ENCODE data around the gene TFAP2C. TPM values are rescaled to one million over a fixed set of nuclear protein-coding genes. Genes with fewer than 3 reads are reported as not detected.

The TFAP2C gene
- total RNA-seq, 1 experiment from 2014 or later, result 6.9 TPM

DNA sequence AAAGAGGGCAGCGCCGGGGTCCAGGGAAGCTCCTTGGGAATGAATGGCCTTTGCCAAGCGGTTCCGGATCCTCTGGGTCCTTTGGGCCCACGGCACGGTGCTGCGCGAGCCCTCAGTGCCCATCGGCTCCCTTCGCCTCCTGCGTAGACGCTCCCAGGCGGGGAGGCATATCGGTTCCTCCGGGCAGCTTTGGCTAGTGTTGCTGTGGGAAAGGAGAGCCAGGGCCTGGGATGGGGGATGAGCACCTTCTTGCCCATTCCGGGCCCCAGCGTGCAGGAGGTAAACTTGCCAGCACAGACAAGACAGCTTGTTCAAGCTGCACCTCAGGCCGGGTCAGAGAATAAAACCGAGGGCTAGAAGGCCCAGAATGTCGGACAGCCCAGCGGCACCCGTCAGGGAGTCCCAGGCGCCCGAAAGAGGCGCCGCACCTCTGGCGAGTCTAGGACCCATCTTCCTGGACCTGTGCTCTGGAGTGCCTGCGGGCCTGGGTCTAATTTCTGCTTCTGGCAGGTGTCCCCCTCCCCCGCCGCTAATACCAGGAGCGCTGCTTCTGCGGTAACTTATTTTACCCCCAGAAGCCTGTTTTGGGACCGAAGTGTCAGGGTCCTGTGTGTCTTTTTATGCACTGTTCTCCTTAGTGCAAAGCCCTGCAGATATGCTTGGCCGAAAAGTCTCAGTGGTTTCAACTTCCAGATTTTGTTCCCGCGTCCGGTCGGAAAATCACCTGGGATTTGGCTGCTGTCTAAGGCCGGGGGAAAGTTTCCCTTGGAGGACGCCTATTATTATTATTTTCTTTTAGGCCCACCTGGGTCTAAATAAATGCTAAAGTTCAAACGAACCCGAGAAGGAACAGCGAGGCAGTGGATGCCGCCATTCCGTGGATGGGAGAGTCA lies 1.7 kb upstream of the TFAP2C start:
- Histone ChIP-seq H3K27me3 (ENCODE audit: insufficient read depth, low read length) (no peaks in the 10 kb centered on the region), H3K4me3 (replicated peaks in 1 of 2; ENCODE audit: low read depth in 1 of 2, low read length in 2 of 2) (no peak overlapping the region), H2AFZ (ENCODE audit: low read depth, low read length, poor library complexity, severe bottlenecking) (no peak overlapping the region), H3K9me2 (ENCODE audit: insufficient read depth) (no peaks in the 10 kb centered on the region), H3K36me3 (ENCODE audit: control insufficient read depth in 1 of 2, insufficient read depth in 2 of 2, low read length in 2 of 2) (0 out of 4 replicates have a peak, but pooled peaks cover 0 to 3% of the 10 kb centered on the region in 2 experiments), H3K79me2 (ENCODE audit: insufficient read depth, low read length) (no peaks in the 10 kb centered on the region), H3K9ac (ENCODE audit: low read length) (no peak overlapping the region), H3K9me3 (ENCODE audit: control insufficient read depth in 1 of 2, insufficient read depth in 1 of 2, low read depth in 1 of 2, low read length in 2 of 2) (no peaks in the 10 kb centered on the region), H3K4me1 (ENCODE audit: control insufficient read depth in 1 of 2, insufficient read depth in 2 of 2, low read length in 2 of 2) (peaks cover 4 to 17% of the 10 kb centered on the region in 2 experiments), H4K20me1 (ENCODE audit: insufficient read depth) (no peaks in the 10 kb centered on the region), H3K27ac (ENCODE audit: low read depth, low read length) (no peak overlapping the region), H3K4me2 (ENCODE audit: low read length) (no peak overlapping the region)
- POLR2A ChIA-PET, result no interaction called here
- intact Hi-C loops (cut with micrococcal nuclease), result loop anchor here (5.0 kb wide), 1 partner anchor 160 kb away; no protein-coding TSS in a partner anchor
- CTCF ChIA-PET, result interaction anchor here (1.8 kb wide), 1 partner anchor 318 kb away, joined by 4 read pairs; no protein-coding TSS in a partner anchor
- DNase-seq (ENCODE audit: low read depth, low spot score), result no peak
- no TSS peak for BruUV-seq (replicated peaks)
- RAD21 ChIA-PET (ENCODE audit: low non-redundant PET in 1 of 2, low total read pairs in 2 of 2, uncharacterized antibody in 2 of 2, unreplicated experiment in 2 of 2), result no interaction called here
- no peak for ATAC-seq
- TF ChIP-seq ZFX (IDR thresholded peaks at IDR 0.05) (no peak), ELF1 (IDR thresholded peaks at IDR 0.05; ENCODE audit: borderline replicate concordance, low read depth) (no peak), FOSL1 (IDR thresholded peaks at IDR 0.05; ENCODE audit: low read depth) (no peak), SRF (IDR thresholded peaks at IDR 0.05; ENCODE audit: low read depth) (no peak), EGR1 (IDR thresholded peaks at IDR 0.05; ENCODE audit: low read depth) (no peak), CTCF (IDR thresholded peaks at IDR 0.05 in 2 of 3, conservative IDR thresholded peaks at IDR 0.05 in 1 of 3; ENCODE audit: borderline replicate concordance in 1 of 3, insufficient read depth in 1 of 3, low read depth in 2 of 3, low read length in 2 of 3) (no peak), JUND (IDR thresholded peaks at IDR 0.05) (no peak), CBX3 (IDR thresholded peaks at IDR 0.05; ENCODE audit: low read depth) (no peak), POLR2AphosphoS5 (IDR thresholded peaks at IDR 0.05; ENCODE audit: low read depth, low read length) (no peak), POLR2A (IDR thresholded peaks at IDR 0.05; ENCODE audit: borderline replicate concordance, extremely low read depth, insufficient read depth, insufficient read length) (no peak), ZNF274 (IDR thresholded peaks at IDR 0.05; ENCODE audit: low read depth, low read length) (no peak), SP1 (IDR thresholded peaks at IDR 0.05; ENCODE audit: low read depth) (no peak), RAD21 (IDR thresholded peaks at IDR 0.05; ENCODE audit: low read depth) (no peak), MAX (IDR thresholded peaks at IDR 0.05) (no peak), YY1 (IDR thresholded peaks at IDR 0.05; ENCODE audit: extremely low read depth, insufficient replicate concordance, low read depth, low read length) (no peak), SIN3A (IDR thresholded peaks at IDR 0.05; ENCODE audit: low read depth) (no peak), EZH2phosphoT487 (IDR thresholded peaks at IDR 0.05; ENCODE audit: borderline replicate concordance) (no peak)
- TF ChIP-seq, protein P1, sequence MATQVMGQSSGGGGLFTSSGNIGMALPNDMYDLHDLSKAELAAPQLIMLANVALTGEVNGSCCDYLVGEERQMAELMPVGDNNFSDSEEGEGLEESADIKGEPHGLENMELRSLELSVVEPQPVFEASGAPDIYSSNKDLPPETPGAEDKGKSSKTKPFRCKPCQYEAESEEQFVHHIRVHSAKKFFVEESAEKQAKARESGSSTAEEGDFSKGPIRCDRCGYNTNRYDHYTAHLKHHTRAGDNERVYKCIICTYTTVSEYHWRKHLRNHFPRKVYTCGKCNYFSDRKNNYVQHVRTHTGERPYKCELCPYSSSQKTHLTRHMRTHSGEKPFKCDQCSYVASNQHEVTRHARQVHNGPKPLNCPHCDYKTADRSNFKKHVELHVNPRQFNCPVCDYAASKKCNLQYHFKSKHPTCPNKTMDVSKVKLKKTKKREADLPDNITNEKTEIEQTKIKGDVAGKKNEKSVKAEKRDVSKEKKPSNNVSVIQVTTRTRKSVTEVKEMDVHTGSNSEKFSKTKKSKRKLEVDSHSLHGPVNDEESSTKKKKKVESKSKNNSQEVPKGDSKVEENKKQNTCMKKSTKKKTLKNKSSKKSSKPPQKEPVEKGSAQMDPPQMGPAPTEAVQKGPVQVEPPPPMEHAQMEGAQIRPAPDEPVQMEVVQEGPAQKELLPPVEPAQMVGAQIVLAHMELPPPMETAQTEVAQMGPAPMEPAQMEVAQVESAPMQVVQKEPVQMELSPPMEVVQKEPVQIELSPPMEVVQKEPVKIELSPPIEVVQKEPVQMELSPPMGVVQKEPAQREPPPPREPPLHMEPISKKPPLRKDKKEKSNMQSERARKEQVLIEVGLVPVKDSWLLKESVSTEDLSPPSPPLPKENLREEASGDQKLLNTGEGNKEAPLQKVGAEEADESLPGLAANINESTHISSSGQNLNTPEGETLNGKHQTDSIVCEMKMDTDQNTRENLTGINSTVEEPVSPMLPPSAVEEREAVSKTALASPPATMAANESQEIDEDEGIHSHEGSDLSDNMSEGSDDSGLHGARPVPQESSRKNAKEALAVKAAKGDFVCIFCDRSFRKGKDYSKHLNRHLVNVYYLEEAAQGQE (IDR thresholded peaks at IDR 0.05; ENCODE audit: low read depth), result no peak
- TF ChIP-seq, protein P2, sequence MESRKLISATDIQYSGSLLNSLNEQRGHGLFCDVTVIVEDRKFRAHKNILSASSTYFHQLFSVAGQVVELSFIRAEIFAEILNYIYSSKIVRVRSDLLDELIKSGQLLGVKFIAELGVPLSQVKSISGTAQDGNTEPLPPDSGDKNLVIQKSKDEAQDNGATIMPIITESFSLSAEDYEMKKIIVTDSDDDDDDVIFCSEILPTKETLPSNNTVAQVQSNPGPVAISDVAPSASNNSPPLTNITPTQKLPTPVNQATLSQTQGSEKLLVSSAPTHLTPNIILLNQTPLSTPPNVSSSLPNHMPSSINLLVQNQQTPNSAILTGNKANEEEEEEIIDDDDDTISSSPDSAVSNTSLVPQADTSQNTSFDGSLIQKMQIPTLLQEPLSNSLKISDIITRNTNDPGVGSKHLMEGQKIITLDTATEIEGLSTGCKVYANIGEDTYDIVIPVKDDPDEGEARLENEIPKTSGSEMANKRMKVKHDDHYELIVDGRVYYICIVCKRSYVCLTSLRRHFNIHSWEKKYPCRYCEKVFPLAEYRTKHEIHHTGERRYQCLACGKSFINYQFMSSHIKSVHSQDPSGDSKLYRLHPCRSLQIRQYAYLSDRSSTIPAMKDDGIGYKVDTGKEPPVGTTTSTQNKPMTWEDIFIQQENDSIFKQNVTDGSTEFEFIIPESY (IDR thresholded peaks at IDR 0.05; ENCODE audit: extremely low read depth, insufficient replicate concordance, low read length), result no peak
